Esophagus (tissue), 2 donors: ENCODE results near the gene TBATA. TPM values are rescaled to one million over a fixed set of nuclear protein-coding genes. Genes with fewer than 3 reads are reported as not detected.

ENCODE experiments used
- H3K27ac ChIP-seq, 2 donors: one replicate each; pipeline ENCODE4 v1.5.1; 2013; ENCODE audit warnings: low read depth in 2 of 2, mild to moderate bottlenecking in 2 of 2, inconsistent platforms in 1 of 2, low read length in 1 of 2, moderate library complexity in 1 of 2
- H3K27me3 ChIP-seq, 2 donors: one replicate each; pipeline ENCODE4 v1.6.1; 2013; ENCODE audit warnings: low read length in 2 of 2, control low read depth in 1 of 2, mild to moderate bottlenecking in 1 of 2; ENCODE audit not compliant: insufficient read depth in 2 of 2, control insufficient read depth in 1 of 2
- H3K36me3 ChIP-seq, 2 donors: one replicate each; pipeline ENCODE4 v1.6.1; 2013; ENCODE audit warnings: low read length in 1 of 2; ENCODE audit not compliant: control insufficient read depth in 2 of 2, insufficient read depth in 2 of 2
- H3K4me1 ChIP-seq, 2 donors: one replicate each; pipeline ENCODE4 v1.6.1; 2013; ENCODE audit warnings: low read length in 1 of 2; ENCODE audit not compliant: control insufficient read depth in 2 of 2, insufficient read depth in 2 of 2
- H3K4me3 ChIP-seq, 2 donors: one replicate each; pipeline ENCODE4 v1.5.1; 2013; ENCODE audit warnings: low read length in 2 of 2, mild to moderate bottlenecking in 2 of 2, low read depth in 1 of 2, moderate library complexity in 1 of 2
- H3K9me3 ChIP-seq, 2 donors: one replicate each; pipeline ENCODE4 v1.6.1; 2013; ENCODE audit warnings: mild to moderate bottlenecking in 2 of 2, low read depth in 1 of 2, low read length in 1 of 2, moderate library complexity in 1 of 2; ENCODE audit not compliant: control insufficient read depth in 2 of 2, insufficient read depth in 1 of 2
- WGBS, 2 donors: extraction: QIAGEN DNeasy Blood & Tissue Kit; methylation state at CpG; one replicate each; pipeline ENCODE4 v1.1.7; 2013; 5-methylcytosine and 5-hydroxymethylcytosine counted together
- polyA plus RNA-seq, 2 donors: library from polyadenylated mRNA; stranded (reverse); fragments of 200-250 nt; gene quantifications; one replicate each; pipeline ENCODE4 v1.2.3, GENCODE V29; 2013
- donor health status: healthy with polysubstance abuse.
- donor health status: Bipolar disorder and iron deficiency.

TBATA gene
- polyA plus RNA-seq, 2 donors = not detected

- Histone ChIP-seq H3K27ac (no peak overlapping the region), H3K4me3 (no peak overlapping the region), H3K9me3 (no peaks in the 10 kb centered on the region), H3K4me1 (peaks cover 0 to 3% of the 10 kb centered on the region in 2 donors), H3K36me3 (no peaks in the 10 kb centered on the region), H3K27me3 (no peaks in the 10 kb centered on the region)
- WGBS, 2 donors = 95 to 96% methylated on average over 4 of the region's 4 CpGs
Measured at GRCh38 chr10:70780772-70781171, 4.4 kb downstream of the TBATA start.

GRCh38 chr10:70780370-70780760, 4.8 kb downstream of the TBATA start:
- WGBS, 2 donors = 94% methylated on average over 9 of the region's 9 CpGs
- Histone ChIP-seq H3K36me3 (no peaks in the 10 kb centered on the region), H3K9me3 (no peaks in the 10 kb centered on the region)

GRCh38 chr10:70779511-70780369, 5.4 kb downstream of the TBATA start:
- H3K4me3 ChIP-seq = no peak overlapping the region
- 79 to 84% methylated on average over 16 of the region's 16 CpGs for WGBS, 2 donors
- H3K36me3 ChIP-seq = no peaks in the 10 kb centered on the region
- H3K27ac ChIP-seq = peak overlapping the region in 1 of 2 donors; percentile 3
- H3K4me1 ChIP-seq = peaks cover 4 to 12% of the 10 kb centered on the region in 2 donors
- no peaks in the 10 kb centered on the region for H3K27me3 ChIP-seq
- H3K9me3 ChIP-seq = no peaks in the 10 kb centered on the region

More at GRCh38 chr10:70780370-70780760, 4.8 kb downstream of the TBATA start:
- Histone ChIP-seq H3K27me3 (no peaks in the 10 kb centered on the region), H3K4me3 (no peak overlapping the region), H3K4me1 (peaks cover 0 to 6% of the 10 kb centered on the region in 2 donors), H3K27ac (no peak overlapping the region)

GRCh38 chr10:70779088-70779487, 6.1 kb downstream of the TBATA start:
- Histone ChIP-seq H3K4me1 (peaks cover 4 to 12% of the 10 kb centered on the region in 2 donors), H3K36me3 (no peaks in the 10 kb centered on the region), H3K9me3 (no peaks in the 10 kb centered on the region), H3K27me3 (no peaks in the 10 kb centered on the region), H3K27ac (no peak overlapping the region), H3K4me3 (no peak overlapping the region)
- WGBS, 2 donors = 51 to 62% methylated on average over 2 of the region's 2 CpGs

GRCh38 chr10:70778267-70778924, 6.8 kb downstream of the TBATA start:
- Histone ChIP-seq H3K36me3 (no peaks in the 10 kb centered on the region), H3K27ac (no peak overlapping the region), H3K4me1 (peaks cover 4 to 12% of the 10 kb centered on the region in 2 donors), H3K4me3 (no peak overlapping the region), H3K9me3 (no peaks in the 10 kb centered on the region), H3K27me3 (no peaks in the 10 kb centered on the region)
- 71 to 78% methylated on average over 9 of the region's 9 CpGs for WGBS, 2 donors

GRCh38 chr10:70777063-70777875, 7.9 kb downstream of the TBATA start:
- Histone ChIP-seq H3K4me1 (peaks cover 4 to 12% of the 10 kb centered on the region in 2 donors), H3K4me3 (no peak overlapping the region), H3K9me3 (no peaks in the 10 kb centered on the region), H3K36me3 (no peaks in the 10 kb centered on the region), H3K27ac (no peak overlapping the region), H3K27me3 (no peaks in the 10 kb centered on the region)
- WGBS, 2 donors = 82 to 96% methylated on average over 18 of the region's 18 CpGs

- Histone ChIP-seq H3K27me3 (no peaks in the 10 kb centered on the region), H3K36me3 (no peaks in the 10 kb centered on the region), H3K9me3 (no peaks in the 10 kb centered on the region), H3K27ac (no peak overlapping the region), H3K4me1 (peaks cover 4 to 12% of the 10 kb centered on the region in 2 donors), H3K4me3 (no peak overlapping the region)
- 93 to 95% methylated on average over 11 of the region's 11 CpGs for WGBS, 2 donors
Measured at GRCh38 chr10:70776455-70777005, 8.6 kb downstream of the TBATA start.

GRCh38 chr10:70775679-70776454, 9.3 kb downstream of the TBATA start:
- Histone ChIP-seq H3K36me3 (no peaks in the 10 kb centered on the region), H3K27ac (no peak overlapping the region), H3K9me3 (no peaks in the 10 kb centered on the region), H3K4me3 (no peak overlapping the region), H3K4me1 (peaks cover 4 to 12% of the 10 kb centered on the region in 2 donors), H3K27me3 (no peaks in the 10 kb centered on the region)
- 79 to 87% methylated on average over 13 of the region's 13 CpGs for WGBS, 2 donors
